Measurements from ENCODE around the gene CDH13. TPM values are rescaled to one million over a fixed set of nuclear protein-coding genes. Genes with fewer than 3 reads are reported as not detected.

The CDH13 gene
- total and polyA plus RNA-seq, 9 of the 15 experiments (the other 6 are each of a cell fraction or from before 2014, with no cell fraction given), result 0.03 TPM; not detected in 8

DNA sequence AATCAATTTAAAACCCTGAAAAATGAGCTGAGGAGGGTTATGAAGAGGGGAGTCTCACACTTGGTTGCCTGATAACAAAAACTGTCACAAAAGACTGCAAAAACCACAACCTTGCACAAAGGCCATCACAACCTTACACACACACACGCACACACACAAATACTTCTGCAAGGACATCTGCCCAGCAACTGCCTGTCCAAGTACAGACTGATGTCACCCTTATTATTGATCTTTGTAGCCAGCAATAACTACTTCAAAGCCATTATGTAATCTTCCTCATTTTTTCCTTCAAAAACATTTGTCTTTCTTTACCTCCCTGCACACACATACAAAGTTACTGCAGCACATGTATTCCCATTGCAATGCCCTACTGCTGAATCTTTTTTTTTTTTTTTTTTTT lies 927.8 kb downstream of the CDH13 start:
- Histone ChIP-seq H3K27me3 (ENCODE audit: control insufficient read depth in 2 of 2, insufficient read depth in 2 of 2, low read length in 2 of 2) (no peaks in the 10 kb centered on the region), H3K27ac (ENCODE audit: extremely low read depth, low read depth, low read length) (no peak overlapping the region), H3K9ac (ENCODE audit: insufficient read depth in 1 of 2, low read depth in 2 of 2, low read length in 2 of 2) (no peak overlapping the region), H2AFZ (ENCODE audit: low read depth, low read length) (no peak overlapping the region), H3K4me1 (replicated peaks in 1 of 2; ENCODE audit: control insufficient read depth in 2 of 2, insufficient read depth in 2 of 2, low read length in 2 of 2) (no peaks in the 10 kb centered on the region), H3K79me2 (ENCODE audit: control insufficient read depth, insufficient read depth, low read length) (no peaks in the 10 kb centered on the region), H3K9me1 (ENCODE audit: control insufficient read depth, insufficient read depth, low read length) (no peaks in the 10 kb centered on the region), H3K36me3 (ENCODE audit: control insufficient read depth, insufficient read depth, low read length) (no peaks in the 10 kb centered on the region), H3K4me2 (ENCODE audit: insufficient read depth, low read length) (no peak overlapping the region), H3K9me3 (replicated peaks; ENCODE audit: control insufficient read depth, insufficient read depth, low read depth, low read length) (no peaks in the 10 kb centered on the region), H4K20me1 (replicated peaks; ENCODE audit: control insufficient read depth, insufficient read depth, low read length) (no peaks in the 10 kb centered on the region), H3K4me3 (no peak overlapping the region)
- intact Hi-C loops (cut with micrococcal nuclease) (no loop called here), in situ Hi-C loops (cut with MboI) (no loop called here)
- ATAC-seq (no peak), FAIRE-seq (no peak), DNase-seq (ENCODE audit: extremely low read depth in 1 of 4, low spot score in 3 of 4) (no peak)
- TF ChIP-seq BRF1 (IDR thresholded peaks at IDR 0.05; ENCODE audit: borderline replicate concordance, extremely low read depth, insufficient read length), result no peak
- ChIA-PET CTCF (ENCODE audit: low intra/inter-chr PET ratio) (no interaction called here), POLR2A (no interaction called here)
- 0% methylated on average over 1 of the region's 1 CpG for WGBS (ENCODE audit: insufficient coverage, low coverage, missing lambda C conversion rate)
- no TSS peak for BruUV-seq (replicated peaks)

GRCh38 chr16:83561876-83562275 lies 935.1 kb downstream of the CDH13 start:
- no peak overlapping the region for H3K4me2 ChIP-seq (ENCODE audit: insufficient read depth, low read length)
- WGBS (ENCODE audit: insufficient coverage, low coverage, missing lambda C conversion rate), result 0% methylated on average over 2 of the region's 2 CpGs
- H3K79me2 ChIP-seq (ENCODE audit: control insufficient read depth, insufficient read depth, low read length), result no peaks in the 10 kb centered on the region
- FAIRE-seq (peak; percentile 73), DNase-seq (ENCODE audit: extremely low read depth in 1 of 4, low spot score in 3 of 4) (peak in 3 of 4 experiments; percentile 21 to 38 (median 25)), ATAC-seq (0 out of 3 replicates have a peak, but pooled peaks have one; percentile 44)
- intact Hi-C loops (cut with micrococcal nuclease), result no loop called here
- no peaks in the 10 kb centered on the region for H3K9me3 ChIP-seq (replicated peaks; ENCODE audit: control insufficient read depth, insufficient read depth, low read depth, low read length)
- H2AFZ ChIP-seq (ENCODE audit: low read depth, low read length), result no peak overlapping the region
- in situ Hi-C loops (cut with MboI), result no loop called here
- H3K27me3 ChIP-seq (ENCODE audit: control insufficient read depth in 2 of 2, insufficient read depth in 2 of 2, low read length in 2 of 2), result no peaks in the 10 kb centered on the region
- no peaks in the 10 kb centered on the region for H3K4me1 ChIP-seq (replicated peaks in 1 of 2; ENCODE audit: control insufficient read depth in 2 of 2, insufficient read depth in 2 of 2, low read length in 2 of 2)
- H3K27ac ChIP-seq (ENCODE audit: extremely low read depth, low read depth, low read length), result no peak overlapping the region
- no peaks in the 10 kb centered on the region for H3K36me3 ChIP-seq (ENCODE audit: control insufficient read depth, insufficient read depth, low read length)
- BruUV-seq (replicated peaks), result no TSS peak
- no peak overlapping the region for H3K9ac ChIP-seq (ENCODE audit: insufficient read depth in 1 of 2, low read depth in 2 of 2, low read length in 2 of 2)
- CTCF ChIA-PET (ENCODE audit: low intra/inter-chr PET ratio), result no interaction called here
- POLR2A ChIA-PET, result no interaction called here
- H3K4me3 ChIP-seq, result no peak overlapping the region
- no peaks in the 10 kb centered on the region for H3K9me1 ChIP-seq (ENCODE audit: control insufficient read depth, insufficient read depth, low read length)
- H4K20me1 ChIP-seq (replicated peaks; ENCODE audit: control insufficient read depth, insufficient read depth, low read length), result no peaks in the 10 kb centered on the region
- no peak for TF ChIP-seq SMAD4 (CRISPR knock-in tag; conservative IDR thresholded peaks at IDR 0.05)
- TF ChIP-seq JUN (IDR thresholded peaks at IDR 0.05; ENCODE audit: borderline replicate concordance, low read depth, low read length), result no peak
- no peak for TF ChIP-seq JUN (CRISPR knock-in tag; IDR thresholded peaks at IDR 0.05; ENCODE audit: borderline replicate concordance)
- TF ChIP-seq, protein P1, sequence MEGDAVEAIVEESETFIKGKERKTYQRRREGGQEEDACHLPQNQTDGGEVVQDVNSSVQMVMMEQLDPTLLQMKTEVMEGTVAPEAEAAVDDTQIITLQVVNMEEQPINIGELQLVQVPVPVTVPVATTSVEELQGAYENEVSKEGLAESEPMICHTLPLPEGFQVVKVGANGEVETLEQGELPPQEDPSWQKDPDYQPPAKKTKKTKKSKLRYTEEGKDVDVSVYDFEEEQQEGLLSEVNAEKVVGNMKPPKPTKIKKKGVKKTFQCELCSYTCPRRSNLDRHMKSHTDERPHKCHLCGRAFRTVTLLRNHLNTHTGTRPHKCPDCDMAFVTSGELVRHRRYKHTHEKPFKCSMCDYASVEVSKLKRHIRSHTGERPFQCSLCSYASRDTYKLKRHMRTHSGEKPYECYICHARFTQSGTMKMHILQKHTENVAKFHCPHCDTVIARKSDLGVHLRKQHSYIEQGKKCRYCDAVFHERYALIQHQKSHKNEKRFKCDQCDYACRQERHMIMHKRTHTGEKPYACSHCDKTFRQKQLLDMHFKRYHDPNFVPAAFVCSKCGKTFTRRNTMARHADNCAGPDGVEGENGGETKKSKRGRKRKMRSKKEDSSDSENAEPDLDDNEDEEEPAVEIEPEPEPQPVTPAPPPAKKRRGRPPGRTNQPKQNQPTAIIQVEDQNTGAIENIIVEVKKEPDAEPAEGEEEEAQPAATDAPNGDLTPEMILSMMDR (IDR thresholded peaks at IDR 0.05 in 2 of 3, conservative IDR thresholded peaks at IDR 0.05 in 1 of 3; ENCODE audit: insufficient read depth in 2 of 3, low read depth in 1 of 3, low read length in 3 of 3), result no peak
- TF ChIP-seq ZNF311 (CRISPR knock-in tag; IDR thresholded peaks at IDR 0.05), result no peak
- 0 out of 2 replicates have a peak, but pooled peaks have one; percentile 30 for TF ChIP-seq HDAC2 (IDR thresholded peaks at IDR 0.05)
- peak; percentile 83 for TF ChIP-seq ZNF766 (CRISPR knock-in tag; conservative IDR thresholded peaks at IDR 0.05)
- TF ChIP-seq ZKSCAN8 (CRISPR knock-in tag; IDR thresholded peaks at IDR 0.05), result 0 out of 2 replicates have a peak, but pooled peaks have one; percentile 25

Data from K562 (cell line).